ENCODE data around the gene SAG.
"Not testable (repeated sequence)": the region's sequence is repeated elsewhere in the genome, so short reads cannot be mapped to it uniquely, and the experiment has no call there.

SAG gene

GRCh38 chr2:233326500-233326899, 18.9 kb downstream of the SAG start:
- no peak for TF ChIP-seq CTCF (conservative IDR thresholded peaks at IDR 0.05; ENCODE audit: low read depth, low read length)
- no peak overlapping the region for H3K4me3 ChIP-seq (ENCODE audit: low read depth, low read length)
- no peak for DNase-seq (ENCODE audit: low read depth)

- no peak for TF ChIP-seq CTCF (conservative IDR thresholded peaks at IDR 0.05; ENCODE audit: low read depth, low read length)
- DNase-seq (ENCODE audit: low read depth): no peak
Observed at GRCh38 chr2:233328922-233329321, 21.3 kb downstream of the SAG start.

GRCh38 chr2:233329489-233330135, 22.0 kb downstream of the SAG start:
- no peak for DNase-seq (ENCODE audit: low read depth)
- no peak overlapping the region for H3K4me3 ChIP-seq (ENCODE audit: low read depth, low read length)
- TF ChIP-seq CTCF (conservative IDR thresholded peaks at IDR 0.05; ENCODE audit: low read depth, low read length): no peak

More at GRCh38 chr2:233328922-233329321, 21.3 kb downstream of the SAG start:
- H3K4me3 ChIP-seq (ENCODE audit: low read depth, low read length): no peak overlapping the region

GRCh38 chr2:233331536-233331935, 23.9 kb downstream of the SAG start:
- no peak for TF ChIP-seq CTCF (conservative IDR thresholded peaks at IDR 0.05; ENCODE audit: low read depth, low read length)
- no peak for DNase-seq (ENCODE audit: low read depth)
- H3K4me3 ChIP-seq (ENCODE audit: low read depth, low read length): no peak overlapping the region

- TF ChIP-seq CTCF (conservative IDR thresholded peaks at IDR 0.05; ENCODE audit: low read depth, low read length): no peak
- no peak for DNase-seq (ENCODE audit: low read depth)
Observed at GRCh38 chr2:233332125-233332524, 24.5 kb downstream of the SAG start.

GRCh38 chr2:233334915-233335314, 27.3 kb downstream of the SAG start:
- TF ChIP-seq CTCF (conservative IDR thresholded peaks at IDR 0.05; ENCODE audit: low read depth, low read length): no peak
- H3K4me3 ChIP-seq (ENCODE audit: low read depth, low read length): no peak overlapping the region
- no peak for DNase-seq (ENCODE audit: low read depth)

More at GRCh38 chr2:233332125-233332524, 24.5 kb downstream of the SAG start:
- H3K4me3 ChIP-seq (ENCODE audit: low read depth, low read length): no peak overlapping the region

- DNase-seq (ENCODE audit: low read depth); H3K4me3 ChIP-seq (ENCODE audit: low read depth, low read length): not testable (repeated sequence)
Observed at GRCh38 chr2:233336091-233336490, 28.5 kb downstream of the SAG start.

Data from choroid plexus epithelial cell (primary cell).